Activated naive CD4-positive, alpha-beta T cell treated with anti-CD3 and anti-CD28 coated beads, Interleukin-2, amount 50 U/mL, for 24 hours (primary cell): ENCODE results near the gene TAPBP.
A peak's percentile ranks its signal among the peaks of the same experiment; 100 is the strongest.
"Not testable (repeated sequence)": the region's sequence is repeated elsewhere in the genome, so short reads cannot be mapped to it uniquely, and the experiment has no call there.

ENCODE experiments used
- H3K27ac Mint-ChIP-seq: one replicate; pipeline ENCODE4 v1.8.0; 2021; ENCODE audit warnings: mild to moderate bottlenecking, mixed read lengths
- H3K27me3 Mint-ChIP-seq: one replicate; pipeline ENCODE4 v1.8.0; 2021; ENCODE audit warnings: mixed read lengths
- H3K36me3 Mint-ChIP-seq: one replicate; pipeline ENCODE4 v1.8.0; 2021; ENCODE audit warnings: mixed read lengths
- H3K4me1 Mint-ChIP-seq: one replicate; pipeline ENCODE4 v1.8.0; 2021; ENCODE audit warnings: mixed read lengths
- H3K4me3 Mint-ChIP-seq: one replicate; pipeline ENCODE4 v1.8.0; 2021; ENCODE audit warnings: mild to moderate bottlenecking, mixed read lengths
- H3K9me3 Mint-ChIP-seq: one replicate; pipeline ENCODE4 v1.8.0; 2021; ENCODE audit warnings: mixed read lengths

TAPBP gene

GRCh38 chr6:33292996-33293682, 20.7 kb downstream of the TAPBP start:
- H3K27ac Mint-ChIP-seq: no peak overlapping the region
- no peaks in the 10 kb centered on the region for H3K27me3 Mint-ChIP-seq
- peaks cover 12% of the 10 kb centered on the region for H3K36me3 Mint-ChIP-seq
- H3K9me3 Mint-ChIP-seq: no peaks in the 10 kb centered on the region
- H3K4me1 Mint-ChIP-seq: peaks cover 34% of the 10 kb centered on the region
- no peak overlapping the region for H3K4me3 Mint-ChIP-seq

- peak overlapping the region; percentile 97 for H3K4me3 Mint-ChIP-seq
- H3K4me1 Mint-ChIP-seq: peaks cover 42% of the 10 kb centered on the region
- H3K36me3 Mint-ChIP-seq: peaks cover 16% of the 10 kb centered on the region
- H3K9me3 Mint-ChIP-seq: no peaks in the 10 kb centered on the region
- no peaks in the 10 kb centered on the region for H3K27me3 Mint-ChIP-seq
- peak overlapping the region; percentile 95 for H3K27ac Mint-ChIP-seq
Measured at GRCh38 chr6:33290459-33290858, 23.4 kb downstream of the TAPBP start.

GRCh38 chr6:33289784-33290315, 24.0 kb downstream of the TAPBP start:
- Mint-ChIP-seq H3K4me1 (peaks cover 42% of the 10 kb centered on the region), H3K4me3 (peak overlapping the region; percentile 97), H3K27me3 (no peaks in the 10 kb centered on the region), H3K27ac (peak overlapping the region; percentile 94), H3K9me3 (no peaks in the 10 kb centered on the region), H3K36me3 (peaks cover 16% of the 10 kb centered on the region)

- Mint-ChIP-seq H3K27ac (peak within 1 kb of the TSS; percentile 95), H3K4me1 (peaks cover 42% of the 10 kb centered on the region), H3K27me3 (no peaks in the 10 kb centered on the region), H3K36me3 (peaks cover 15% of the 10 kb centered on the region), H3K4me3 (peak within 1 kb of the TSS; percentile 97), H3K9me3 (no peaks in the 10 kb centered on the region)
Measured at GRCh38 chr6:33288921-33289783, 24.7 kb downstream of the TAPBP start, which contains the start of the genes PFDN6 and WDR46. PFDN6 (plus strand) TSS chr6:33289601; CDS start chr6:33289857, 256 bp downstream. WDR46 (minus strand) TSS chr6:33289239; CDS start chr6:33289170, 69 bp downstream.

GRCh38 chr6:33288141-33288920, 25.5 kb downstream of the TAPBP start:
- Mint-ChIP-seq H3K9me3 (no peaks in the 10 kb centered on the region), H3K27ac (peak overlapping the region; percentile 94), H3K4me1 (peaks cover 42% of the 10 kb centered on the region), H3K4me3 (peak overlapping the region; percentile 97), H3K27me3 (no peaks in the 10 kb centered on the region), H3K36me3 (peaks cover 12% of the 10 kb centered on the region)

- Mint-ChIP-seq H3K36me3 (peaks cover 14% of the 10 kb centered on the region), H3K9me3 (no peaks in the 10 kb centered on the region), H3K4me1 (peaks cover 42% of the 10 kb centered on the region), H3K27ac (peak overlapping the region; percentile 71), H3K4me3 (peak overlapping the region; percentile 97), H3K27me3 (no peaks in the 10 kb centered on the region)
Measured at GRCh38 chr6:33286946-33287914, 26.6 kb downstream of the TAPBP start.

- not testable (repeated sequence) for H3K27me3 Mint-ChIP-seq, H3K9me3 Mint-ChIP-seq, H3K27ac Mint-ChIP-seq, H3K4me3 Mint-ChIP-seq
- peaks cover 13% of the 10 kb centered on the region for H3K36me3 Mint-ChIP-seq
- H3K4me1 Mint-ChIP-seq: peaks cover 30% of the 10 kb centered on the region
Measured at GRCh38 chr6:33285214-33285613, 28.7 kb downstream of the TAPBP start.

GRCh38 chr6:33280539-33280938, 33.3 kb downstream of the TAPBP start:
- peaks cover 22% of the 10 kb centered on the region for H3K4me1 Mint-ChIP-seq
- H3K27me3 Mint-ChIP-seq: no peaks in the 10 kb centered on the region
- no peak overlapping the region for H3K4me3 Mint-ChIP-seq
- H3K27ac Mint-ChIP-seq: no peak overlapping the region
- H3K36me3 Mint-ChIP-seq: peaks cover 10% of the 10 kb centered on the region
- H3K9me3 Mint-ChIP-seq: no peaks in the 10 kb centered on the region

- peak overlapping the region; percentile 46 for H3K27ac Mint-ChIP-seq
- H3K4me1 Mint-ChIP-seq: peaks cover 27% of the 10 kb centered on the region
- H3K27me3 Mint-ChIP-seq: no peaks in the 10 kb centered on the region
- H3K9me3 Mint-ChIP-seq: no peaks in the 10 kb centered on the region
- H3K36me3 Mint-ChIP-seq: peaks cover 13% of the 10 kb centered on the region
- H3K4me3 Mint-ChIP-seq: no peak overlapping the region
Measured at GRCh38 chr6:33279971-33280511, 33.8 kb downstream of the TAPBP start.

GRCh38 chr6:33279257-33279695, 34.6 kb downstream of the TAPBP start:
- H3K4me1 Mint-ChIP-seq: peaks cover 34% of the 10 kb centered on the region
- no peak overlapping the region for H3K4me3 Mint-ChIP-seq
- no peaks in the 10 kb centered on the region for H3K27me3 Mint-ChIP-seq
- peaks cover 21% of the 10 kb centered on the region for H3K36me3 Mint-ChIP-seq
- H3K9me3 Mint-ChIP-seq: no peaks in the 10 kb centered on the region
- no peak overlapping the region for H3K27ac Mint-ChIP-seq

- Mint-ChIP-seq H3K4me1 (peaks cover 36% of the 10 kb centered on the region), H3K27ac (peak overlapping the region; percentile 35), H3K36me3 (peaks cover 23% of the 10 kb centered on the region), H3K27me3 (no peaks in the 10 kb centered on the region), H3K9me3 (no peaks in the 10 kb centered on the region), H3K4me3 (peak overlapping the region; percentile 4)
Measured at GRCh38 chr6:33278810-33279209, 35.1 kb downstream of the TAPBP start.

GRCh38 chr6:33278392-33278741, 35.5 kb downstream of the TAPBP start:
- Mint-ChIP-seq H3K4me1 (peaks cover 36% of the 10 kb centered on the region), H3K9me3 (no peaks in the 10 kb centered on the region), H3K36me3 (peaks cover 26% of the 10 kb centered on the region), H3K4me3 (peak overlapping the region; percentile 4), H3K27me3 (no peaks in the 10 kb centered on the region), H3K27ac (peak overlapping the region; percentile 35)

GRCh38 chr6:33277663-33278391, 36.1 kb downstream of the TAPBP start:
- Mint-ChIP-seq H3K4me3 (peak overlapping the region; percentile 85), H3K27ac (peak overlapping the region; percentile 88), H3K27me3 (no peaks in the 10 kb centered on the region), H3K36me3 (peaks cover 30% of the 10 kb centered on the region), H3K9me3 (no peaks in the 10 kb centered on the region), H3K4me1 (peaks cover 36% of the 10 kb centered on the region)
